HG02938 (cell line): ENCODE data around the gene TMEM62.
"Not testable (repeated sequence)": the region's sequence is repeated elsewhere in the genome, so short reads cannot be mapped to it uniquely, and the experiment has no call there.

Experiments used
- ATAC-seq: cut with Tn5 transposase; IDR thresholded peaks from one replicate; pipeline ENCODE4 v1.9.1; 2021; ENCODE audit warnings: mild to moderate bottlenecking, moderate library complexity; ENCODE audit not compliant: unreplicated experiment

TMEM62 gene

GRCh38 chr15:43175656-43176309, 42.4 kb downstream of the TMEM62 start:
- ATAC-seq = not testable (repeated sequence)

GRCh38 chr15:43177147-43177546, 43.8 kb downstream of the TMEM62 start:
- ATAC-seq = not testable (repeated sequence)

- no peak for ATAC-seq
Observed at GRCh38 chr15:43183270-43183669, 49.9 kb downstream of the TMEM62 start.

- ATAC-seq = peak; percentile 3
Observed at GRCh38 chr15:43184407-43185124, 51.2 kb downstream of the TMEM62 start.

GRCh38 chr15:43185157-43186002, 52.0 kb downstream of the TMEM62 start, which contains the start of gene CCNDBP1:
TSS of gene CCNDBP1 (plus strand) at chr15:43185403. CDS start at chr15:43185499, 96 bp downstream.
- ATAC-seq = peak; percentile 87

- peak; percentile 9 for ATAC-seq
Observed at GRCh38 chr15:43186003-43186353, 52.6 kb downstream of the TMEM62 start.

GRCh38 chr15:43187544-43188155, 54.3 kb downstream of the TMEM62 start:
- ATAC-seq = no peak

- no peak for ATAC-seq
Observed at GRCh38 chr15:43189296-43189695, 55.9 kb downstream of the TMEM62 start.

- ATAC-seq = no peak
Observed at GRCh38 chr15:43190178-43190577, 56.8 kb downstream of the TMEM62 start.

GRCh38 chr15:43193710-43194109, 60.3 kb downstream of the TMEM62 start:
- no peak for ATAC-seq

GRCh38 chr15:43194795-43195194, 61.4 kb downstream of the TMEM62 start:
- ATAC-seq = no peak

GRCh38 chr15:43196760-43197548, 63.6 kb downstream of the TMEM62 start:
- no peak for ATAC-seq

GRCh38 chr15:43197773-43198172, 64.4 kb downstream of the TMEM62 start:
- not testable (repeated sequence) for ATAC-seq

GRCh38 chr15:43198556-43198955, 65.2 kb downstream of the TMEM62 start:
- not testable (repeated sequence) for ATAC-seq

- no peak for ATAC-seq
Observed at GRCh38 chr15:43198992-43199391, 65.6 kb downstream of the TMEM62 start.

GRCh38 chr15:43199945-43200488, 66.6 kb downstream of the TMEM62 start:
- no peak for ATAC-seq

- no peak for ATAC-seq
Observed at GRCh38 chr15:43204016-43204901, 70.9 kb downstream of the TMEM62 start.

- no peak for ATAC-seq
Observed at GRCh38 chr15:43206054-43206453, 72.7 kb downstream of the TMEM62 start.

- no peak for ATAC-seq
Observed at GRCh38 chr15:43207024-43207423, 73.6 kb downstream of the TMEM62 start.
